ENCODE data around the gene TMEM59L.

DNA sequence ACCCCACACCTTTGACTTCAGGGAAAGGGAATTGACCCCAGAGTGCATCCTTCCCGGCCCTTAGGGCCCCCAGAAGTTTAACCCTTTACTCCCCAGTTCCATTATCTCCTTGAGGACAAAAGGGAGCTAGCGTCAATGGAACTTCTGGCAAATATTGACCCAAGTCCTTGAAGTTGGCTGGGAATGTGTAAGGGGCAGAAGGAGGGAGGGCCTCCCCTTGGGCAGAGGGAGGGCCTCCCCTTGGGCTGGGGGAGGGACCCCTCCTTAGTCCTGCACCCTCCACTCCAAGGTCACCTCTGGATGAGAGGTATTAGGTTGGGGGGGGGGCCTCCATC, 3.0 kb upstream of the TMEM59L start:
- no peak for TF ChIP-seq POLR2A (IDR thresholded peaks at IDR 0.05; ENCODE audit: low read depth, low read length)
- TF ChIP-seq POLR2AphosphoS5 (IDR thresholded peaks at IDR 0.05; ENCODE audit: low read depth, low read length) = no peak
